Stomach (tissue), 9 donors: ENCODE results near the gene DENND4A. TPM values are rescaled to one million over a fixed set of nuclear protein-coding genes. Genes with fewer than 3 reads are reported as not detected.

Source experiments
- DNase-seq, 2 donors: peaks; one replicate each; pipeline versions ENCODE4 v3.0.0 to v3.0.0-alpha.2; 2013 to 2019
- H3K27ac ChIP-seq, 5 donors: fragments of 200-600 bp in 4 of 5; sonication (generic) in 4 of 5; one replicate each; pipeline ENCODE4 v1.5.1; 2013 to 2019; ENCODE audit warnings: mild to moderate bottlenecking in 1 of 5, moderate library complexity in 1 of 5
- H3K27me3 ChIP-seq, 3 donors: fragments of 200-600 bp; sonication (generic); one replicate each; pipeline ENCODE4 v1.5.1; 2017 to 2019; ENCODE audit warnings: mixed run types in 1 of 3
- H3K36me3 ChIP-seq, 4 donors: fragments of 200-600 bp; sonication (generic); 1 replicate in 3 of 4; 2 replicates in 1 of 4; pipeline ENCODE4 v1.5.1; 2016 to 2019
- H3K4me1 ChIP-seq, 4 donors: fragments of 200-600 bp; sonication (generic); one replicate each; pipeline ENCODE4 v1.5.1; 2016 to 2019
- H3K4me3 ChIP-seq, 4 donors: fragments of 200-600 bp; sonication (generic) in 3 of 4; one replicate each; pipeline ENCODE4 v1.5.1; 2016 to 2019; ENCODE audit warnings: mild to moderate bottlenecking in 1 of 4
- H3K9me3 ChIP-seq, 4 donors: fragments of 200-600 bp; sonication (generic); one replicate each; pipeline ENCODE4 v1.5.1; 2016 to 2019
- EP300 ChIP-seq: sonication (generic); formaldehyde crosslinking; IDR thresholded peaks from one replicate; pipeline ENCODE4 v1.6.1; 2017; ENCODE audit warnings: antibody characterized with exemption
- POLR2A ChIP-seq, 4 donors: fragments of 450-650 bp; IDR thresholded peaks; one replicate each; pipeline ENCODE4 v1.6.1; 2016; ENCODE audit warnings: antibody characterized with exemption in 4 of 4, control low read depth in 2 of 4, mild to moderate bottlenecking in 1 of 4, moderate library complexity in 1 of 4
- POLR2AphosphoS5 ChIP-seq, 3 donors: sonication (generic); formaldehyde crosslinking; IDR thresholded peaks; one replicate each; pipeline ENCODE4 v1.6.1; 2016; ENCODE audit warnings: antibody characterized with exemption in 3 of 3
- WGBS, 5 donors: extraction: QIAGEN DNeasy Blood & Tissue Kit in 3 of 5; methylation state at CpG; one replicate each; pipeline versions ENCODE4 v1.1.5 to v1.1.7; 2013 to 2018; 5-methylcytosine and 5-hydroxymethylcytosine counted together
- intact Hi-C: fragments of 100-400 bp; cut with DNase I; formaldehyde crosslinking; loops from one replicate; pipeline ENCODE4 v1.15.1; 2023; ENCODE audit warnings: low total_unique reads
- polyA plus RNA-seq, 3 donors: library from polyadenylated mRNA; stranded (reverse); fragments of 200-250 nt; gene quantifications; one replicate each; pipeline ENCODE4 v1.2.3, GENCODE V29; 2013
- total RNA-seq, 5 donors: library from RNA; depleted of rRNA; stranded (reverse); fragments of >200 nt; gene quantifications; one replicate each; pipeline versions ENCODE4 v1.1.0 to v1.2.3, GENCODE V29; 2014 to 2016
- TF ChIP-seq, protein P1 (sequence below), 7 experiments: fragments of 450-650 bp in 4 of 7; fragments of 200-600 bp in 3 of 7; sonication (generic) in 3 of 7; IDR thresholded peaks; one replicate each; pipeline ENCODE4 v1.5.1; 2016 to 2019; ENCODE audit warnings: antibody characterized with exemption in 7 of 7, control low read depth in 2 of 7, mild to moderate bottlenecking in 1 of 7
- donor health status: healthy with polysubstance abuse.
- donor health status: Bipolar disorder and iron deficiency.
- donor health status: healthy.

Gene DENND4A
- total and polyA plus RNA-seq, 8 donors: 5.0 to 60.6 (median 24.2) TPM

DNA sequence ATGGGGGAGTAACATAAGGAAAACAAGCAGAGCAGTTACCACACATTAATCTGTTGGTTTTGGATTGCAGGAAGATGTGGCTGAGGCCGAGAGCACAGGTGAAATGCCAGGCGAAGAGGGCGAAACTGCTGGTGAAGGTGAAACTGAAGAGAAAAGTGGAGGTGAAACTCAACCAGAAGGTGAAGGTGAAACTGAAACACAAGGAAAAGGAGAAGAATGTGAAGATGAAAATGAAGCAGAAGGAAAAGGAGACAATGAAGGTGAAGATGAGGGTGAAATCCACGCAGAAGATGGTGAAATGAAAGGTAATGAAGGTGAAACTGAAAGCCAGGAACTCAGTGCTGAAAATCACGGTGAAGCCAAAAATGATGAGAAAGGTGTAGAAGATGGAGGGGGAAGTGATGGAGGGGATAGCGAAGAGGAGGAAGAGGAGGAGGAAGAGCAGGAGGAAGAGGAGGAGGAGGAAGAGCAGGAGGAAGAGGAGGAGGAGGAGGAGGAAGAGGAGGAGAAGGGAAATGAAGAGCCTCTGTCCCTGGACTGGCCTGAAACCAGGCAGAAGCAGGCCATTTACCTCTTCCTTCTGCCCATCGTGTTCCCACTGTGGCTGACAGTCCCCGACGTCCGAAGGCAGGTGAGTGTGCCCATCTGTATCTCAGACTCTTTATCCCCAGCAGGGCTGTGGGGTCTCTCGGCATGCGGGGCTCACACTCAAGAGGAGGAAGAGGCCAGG, 141.6 kb downstream of the DENND4A start:
- DNase-seq: no peak
- 91 to 95% (median 93%) methylated on average over 12 of the region's 12 CpGs for WGBS, 5 donors
- H3K9me3 ChIP-seq: no peaks in the 10 kb centered on the region
- no peaks in the 10 kb centered on the region for H3K27me3 ChIP-seq
- H3K4me3 ChIP-seq: no peak overlapping the region
- H3K4me1 ChIP-seq: no peaks in the 10 kb centered on the region
- no peak for TF ChIP-seq POLR2A (IDR thresholded peaks at IDR 0.05)
- no peak for TF ChIP-seq EP300
- TF ChIP-seq, protein P1, sequence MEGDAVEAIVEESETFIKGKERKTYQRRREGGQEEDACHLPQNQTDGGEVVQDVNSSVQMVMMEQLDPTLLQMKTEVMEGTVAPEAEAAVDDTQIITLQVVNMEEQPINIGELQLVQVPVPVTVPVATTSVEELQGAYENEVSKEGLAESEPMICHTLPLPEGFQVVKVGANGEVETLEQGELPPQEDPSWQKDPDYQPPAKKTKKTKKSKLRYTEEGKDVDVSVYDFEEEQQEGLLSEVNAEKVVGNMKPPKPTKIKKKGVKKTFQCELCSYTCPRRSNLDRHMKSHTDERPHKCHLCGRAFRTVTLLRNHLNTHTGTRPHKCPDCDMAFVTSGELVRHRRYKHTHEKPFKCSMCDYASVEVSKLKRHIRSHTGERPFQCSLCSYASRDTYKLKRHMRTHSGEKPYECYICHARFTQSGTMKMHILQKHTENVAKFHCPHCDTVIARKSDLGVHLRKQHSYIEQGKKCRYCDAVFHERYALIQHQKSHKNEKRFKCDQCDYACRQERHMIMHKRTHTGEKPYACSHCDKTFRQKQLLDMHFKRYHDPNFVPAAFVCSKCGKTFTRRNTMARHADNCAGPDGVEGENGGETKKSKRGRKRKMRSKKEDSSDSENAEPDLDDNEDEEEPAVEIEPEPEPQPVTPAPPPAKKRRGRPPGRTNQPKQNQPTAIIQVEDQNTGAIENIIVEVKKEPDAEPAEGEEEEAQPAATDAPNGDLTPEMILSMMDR (IDR thresholded peaks at IDR 0.05): no peak
- TF ChIP-seq POLR2AphosphoS5 (IDR thresholded peaks at IDR 0.05): no peak
- intact Hi-C loops: no loop called here
- no peak overlapping the region for H3K27ac ChIP-seq
- peaks cover 0 to 46% (median 26%) of the 10 kb centered on the region in 4 donors for H3K36me3 ChIP-seq

DNA sequence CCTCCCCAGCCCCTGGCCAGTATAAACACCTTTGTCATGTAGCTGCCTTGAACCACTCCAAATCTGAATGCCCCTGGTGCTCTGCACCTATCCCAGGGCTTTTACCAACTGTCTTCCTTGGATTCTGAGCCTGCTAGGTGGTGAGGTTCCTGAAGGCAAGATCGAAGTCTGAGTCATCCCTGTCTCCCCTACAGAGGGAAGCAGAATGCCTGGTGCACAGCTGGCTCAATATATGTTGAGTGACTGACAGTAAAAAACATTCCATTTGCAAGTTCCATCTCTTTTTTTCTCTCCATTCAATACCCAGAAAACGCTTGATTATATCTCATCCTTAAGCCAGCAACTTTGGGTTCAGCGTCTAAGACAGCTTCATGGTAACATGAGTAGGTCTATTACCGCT, 145.6 kb downstream of the DENND4A start:
- no peak overlapping the region for H3K4me3 ChIP-seq
- H3K27ac ChIP-seq: no peak overlapping the region
- peaks cover 0 to 7% (median 0%) of the 10 kb centered on the region in 4 donors for H3K4me1 ChIP-seq
- no peaks in the 10 kb centered on the region for H3K27me3 ChIP-seq
- no peak for TF ChIP-seq POLR2AphosphoS5 (IDR thresholded peaks at IDR 0.05)
- TF ChIP-seq, protein P1 (IDR thresholded peaks at IDR 0.05): no peak
- TF ChIP-seq POLR2A (IDR thresholded peaks at IDR 0.05): no peak
- no peak for TF ChIP-seq EP300
- DNase-seq: no peak
- intact Hi-C loops: no loop called here
- no peaks in the 10 kb centered on the region for H3K9me3 ChIP-seq
- WGBS, 5 donors: 84 to 95% (median 94%) methylated on average over 4 of the region's 4 CpGs
- peaks cover 0 to 8% (median 0%) of the 10 kb centered on the region in 4 donors for H3K36me3 ChIP-seq

DNA sequence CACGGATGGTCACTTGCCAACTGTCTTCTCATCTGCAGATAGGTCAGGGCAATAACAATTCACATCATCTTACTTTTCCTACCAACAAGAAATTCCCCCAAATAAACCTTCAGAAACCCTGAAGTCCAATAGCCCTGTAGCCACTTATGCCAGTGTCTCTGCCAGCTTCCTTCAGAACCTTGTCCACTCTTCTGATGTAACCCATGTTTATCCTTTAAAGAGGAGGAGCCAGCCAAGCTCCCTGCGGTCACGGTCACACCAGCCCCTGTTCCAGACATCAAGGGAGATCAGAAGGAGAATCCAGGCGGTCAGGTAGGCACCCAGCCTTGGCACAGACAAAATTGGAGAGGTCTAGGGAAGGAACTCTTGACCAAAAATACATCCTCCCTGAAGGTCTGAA, 146.7 kb downstream of the DENND4A start:
- Histone ChIP-seq H3K27me3 (no peaks in the 10 kb centered on the region), H3K4me3 (no peak overlapping the region), H3K27ac (no peak overlapping the region), H3K4me1 (peaks cover 0 to 7% (median 0%) of the 10 kb centered on the region in 4 donors), H3K9me3 (no peaks in the 10 kb centered on the region), H3K36me3 (no peaks in the 10 kb centered on the region)
- DNase-seq: no peak
- 84 to 94% (median 93%) methylated on average over 4 of the region's 4 CpGs for WGBS, 5 donors
- TF ChIP-seq, protein P1 (IDR thresholded peaks at IDR 0.05): no peak
- no peak for TF ChIP-seq EP300
- no peak for TF ChIP-seq POLR2AphosphoS5 (IDR thresholded peaks at IDR 0.05)
- TF ChIP-seq POLR2A (IDR thresholded peaks at IDR 0.05): no peak
- intact Hi-C loops: no loop called here

DNA sequence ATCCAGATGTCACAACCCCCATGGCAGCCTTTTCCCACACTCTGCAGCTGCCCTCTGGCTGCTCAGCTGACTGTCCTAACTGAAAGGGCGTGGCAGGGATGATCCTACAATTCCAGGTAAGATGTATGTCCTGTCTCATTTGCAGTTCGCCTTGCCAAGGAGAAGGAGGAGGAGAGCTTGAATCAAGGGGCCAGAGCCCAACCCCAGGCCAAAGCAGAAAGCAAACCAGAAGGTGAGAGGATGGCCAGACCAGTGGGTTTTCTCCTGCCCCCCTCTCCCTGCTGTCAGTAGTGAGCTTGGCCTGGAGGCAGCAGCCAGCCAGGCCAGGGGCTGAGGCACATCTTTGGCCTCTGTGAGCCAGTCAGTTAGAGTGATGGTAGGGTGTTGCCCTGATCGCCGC, 147.8 kb downstream of the DENND4A start:
- Histone ChIP-seq H3K4me3 (no peak overlapping the region), H3K36me3 (no peaks in the 10 kb centered on the region), H3K9me3 (no peaks in the 10 kb centered on the region), H3K4me1 (peaks cover 0 to 7% (median 0%) of the 10 kb centered on the region in 4 donors), H3K27ac (no peak overlapping the region), H3K27me3 (no peaks in the 10 kb centered on the region)
- no peak for TF ChIP-seq POLR2A (IDR thresholded peaks at IDR 0.05)
- TF ChIP-seq POLR2AphosphoS5 (IDR thresholded peaks at IDR 0.05): no peak
- TF ChIP-seq, protein P1 (IDR thresholded peaks at IDR 0.05): no peak
- TF ChIP-seq EP300: no peak
- intact Hi-C loops: no loop called here
- 92 to 98% (median 93%) methylated on average over 4 of the region's 4 CpGs for WGBS, 5 donors
- DNase-seq: no peak
